H9 (cell line): Measurements from ENCODE around the gene ABCF2. TPM values are rescaled to one million over a fixed set of nuclear protein-coding genes. Genes with fewer than 3 reads are reported as not detected.

Experiments used
- DNase-seq: peaks from one replicate; pipeline ENCODE4 v3.0.0-alpha.2; 2017
- H2AFZ ChIP-seq: one replicate; pipeline ENCODE4 v1.6.1; 2013; ENCODE audit warnings: mild to moderate bottlenecking, low read length, control low read depth, moderate library complexity
- H2AK5ac ChIP-seq: 2 replicates; pipeline ENCODE4 v1.6.1; 2013; ENCODE audit warnings: low read length, control low read depth, mixed read lengths; ENCODE audit not compliant: insufficient read length
- H2BK120ac ChIP-seq: one replicate; pipeline ENCODE4 v1.6.1; 2013; ENCODE audit warnings: low read depth, mild to moderate bottlenecking, low read length, control low read depth, inconsistent platforms; ENCODE audit not compliant: poor library complexity, severe bottlenecking
- H2BK12ac ChIP-seq: 2 replicates; pipeline ENCODE4 v1.6.1; 2013; ENCODE audit warnings: low read length, control low read depth, mixed read lengths, low read depth; ENCODE audit not compliant: insufficient read length
- H2BK15ac ChIP-seq: 2 replicates; pipeline ENCODE4 v1.6.1; 2013; ENCODE audit warnings: low read depth, low read length, control low read depth
- H2BK20ac ChIP-seq: one replicate; pipeline ENCODE4 v1.6.1; 2013; ENCODE audit warnings: low read depth, mild to moderate bottlenecking, low read length, control low read depth, inconsistent platforms; ENCODE audit not compliant: poor library complexity, severe bottlenecking
- H2BK5ac ChIP-seq: 2 replicates; pipeline ENCODE4 v1.6.1; 2013; ENCODE audit warnings: low read length, control low read depth, mixed read lengths; ENCODE audit not compliant: insufficient read length
- H3K14ac ChIP-seq: 2 replicates; pipeline ENCODE4 v1.6.1; 2013; ENCODE audit warnings: low read length, control low read depth; ENCODE audit not compliant: insufficient read depth
- H3K18ac ChIP-seq: 2 replicates; pipeline ENCODE4 v1.6.1; 2013; ENCODE audit warnings: low read depth, mild to moderate bottlenecking, mixed read lengths, low read length, control low read depth; ENCODE audit not compliant: insufficient read length
- H3K23ac ChIP-seq: 2 replicates; pipeline ENCODE4 v1.6.1; 2013; ENCODE audit warnings: low read length, control low read depth, mixed read lengths, low read depth; ENCODE audit not compliant: insufficient read length
- H3K23me2 ChIP-seq: 2 replicates; pipeline ENCODE4 v1.6.1; 2013; ENCODE audit warnings: low read depth, mild to moderate bottlenecking, mixed read lengths, low read length, control low read depth; ENCODE audit not compliant: insufficient read length, poor library complexity, severe bottlenecking
- H3K27ac ChIP-seq: 2 replicates; pipeline ENCODE4 v1.5.1; 2013; ENCODE audit warnings: low read length, control low read depth, mixed read lengths, low read depth; ENCODE audit not compliant: insufficient read length
- H3K27me3 ChIP-seq: 2 replicates; pipeline ENCODE4 v1.6.1; 2013; ENCODE audit warnings: low read length, control low read depth, inconsistent platforms; ENCODE audit not compliant: insufficient read depth
- H3K4ac ChIP-seq: 2 replicates; pipeline ENCODE4 v1.6.1; 2013; ENCODE audit warnings: low read depth, mild to moderate bottlenecking, control low read depth, inconsistent platforms, low read length, moderate library complexity
- H3K4me1 ChIP-seq: 2 replicates; pipeline ENCODE4 v1.6.1; 2013; ENCODE audit warnings: low read length, control low read depth, inconsistent platforms; ENCODE audit not compliant: insufficient read depth
- H3K4me2 ChIP-seq: 2 replicates; pipeline ENCODE4 v1.6.1; 2013; ENCODE audit warnings: low read length, control low read depth, mixed read lengths; ENCODE audit not compliant: insufficient read length, insufficient read depth
- H3K56ac ChIP-seq: 2 replicates; pipeline ENCODE4 v1.6.1; 2013; ENCODE audit warnings: low read depth, mild to moderate bottlenecking, mixed read lengths, low read length, control low read depth; ENCODE audit not compliant: insufficient read length
- H3K79me1 ChIP-seq: 2 replicates; pipeline ENCODE4 v1.6.1; 2013; ENCODE audit warnings: low read depth, mild to moderate bottlenecking, moderate library complexity, low read length, control low read depth, inconsistent platforms; ENCODE audit not compliant: insufficient read depth, poor library complexity, severe bottlenecking
- H3K79me2 ChIP-seq: 2 replicates; pipeline ENCODE4 v1.6.1; 2013; ENCODE audit warnings: low read length, control low read depth, inconsistent platforms; ENCODE audit not compliant: insufficient read depth
- H3K9ac ChIP-seq: 2 replicates; pipeline ENCODE4 v1.6.1; 2013; ENCODE audit warnings: low read length, control low read depth, mixed read lengths; ENCODE audit not compliant: insufficient read length; ENCODE audit errors: extremely low read depth
- H3K9me3 ChIP-seq: one replicate; pipeline ENCODE4 v1.6.1; 2013; ENCODE audit warnings: low read depth, low read length, inconsistent platforms; ENCODE audit not compliant: control insufficient read depth
- H3T11ph ChIP-seq: one replicate; pipeline ENCODE4 v1.6.1; 2013; ENCODE audit warnings: mild to moderate bottlenecking, low read length, control low read depth, inconsistent platforms
- H4K20me1 ChIP-seq: one replicate; pipeline ENCODE4 v1.6.1; 2013; ENCODE audit not compliant: control insufficient read depth, insufficient read length, insufficient read depth
- H4K5ac ChIP-seq: 2 replicates; pipeline ENCODE4 v1.6.1; 2013; ENCODE audit warnings: low read depth, mild to moderate bottlenecking, mixed read lengths, low read length, control low read depth; ENCODE audit not compliant: insufficient read length
- H4K8ac ChIP-seq: replicated peaks from 2 replicates; pipeline ENCODE4 v1.6.1; 2013; ENCODE audit warnings: low read length, control low read depth, mixed read lengths, low read depth; ENCODE audit not compliant: insufficient read length
- H4K91ac ChIP-seq: 2 replicates; pipeline ENCODE4 v1.6.1; 2013; ENCODE audit warnings: low read depth, mild to moderate bottlenecking, moderate library complexity, mixed read lengths, low read length, control low read depth; ENCODE audit not compliant: insufficient read length
- H3K27ac Mint-ChIP-seq, 3 experiments: 2 replicates in 2 of 3; 3 replicates in 1 of 3; pipeline ENCODE4 v1.8.0; 2020 to 2021; ENCODE audit warnings: mixed read lengths in 3 of 3, mild to moderate bottlenecking in 1 of 3, moderate library complexity in 1 of 3
- H3K27me3 Mint-ChIP-seq: 2 replicates; pipeline ENCODE4 v1.8.0; 2021; ENCODE audit warnings: low read depth, mild to moderate bottlenecking, moderate library complexity, mixed read lengths
- H3K36me3 Mint-ChIP-seq, 3 experiments: 2 replicates in 2 of 3; 3 replicates in 1 of 3; pipeline ENCODE4 v1.8.0; 2020 to 2021; ENCODE audit warnings: low read depth in 3 of 3, mixed read lengths in 3 of 3; ENCODE audit not compliant: insufficient read depth in 1 of 3
- H3K4me1 Mint-ChIP-seq, 2 experiments: 2 replicates each; pipeline ENCODE4 v1.8.0; 2020; ENCODE audit warnings: mixed read lengths in 2 of 2
- H3K4me3 Mint-ChIP-seq, 2 experiments: 2 replicates in 1 of 2; 3 replicates in 1 of 2; pipeline ENCODE4 v1.8.0; 2020 to 2021; ENCODE audit warnings: mild to moderate bottlenecking in 2 of 2, mixed read lengths in 2 of 2, moderate library complexity in 1 of 2
- H3K9me3 Mint-ChIP-seq, 2 experiments: 2 replicates in 1 of 2; 3 replicates in 1 of 2; pipeline ENCODE4 v1.8.0; 2020; ENCODE audit warnings: mild to moderate bottlenecking in 2 of 2, mixed read lengths in 2 of 2, moderate library complexity in 1 of 2
- CTCF ChIP-seq: fragments of 200-600 bp; sonication (generic); conservative IDR thresholded peaks from 3 replicates; pipeline ENCODE4 v1.8.0; 2021; ENCODE audit warnings: antibody characterized with exemption, mild to moderate bottlenecking
- WGBS: extraction: QIAGEN DNeasy Blood & Tissue Kit; methylation state at CpG from one replicate; pipeline ENCODE4 v1.1.7; 2013; ENCODE audit warnings: missing lambda C conversion rate, low lambda C conversion rate, mixed read lengths; ENCODE audit not compliant: insufficient read length; ENCODE audit errors: extremely low coverage; 5-methylcytosine and 5-hydroxymethylcytosine counted together
- total RNA-seq: library from RNA; stranded (reverse); gene quantifications from 2 replicates; pipeline ENCODE4 v1.2.1, GENCODE V29; 2021

The ABCF2 gene
- total RNA-seq, 1 experiment from 2014 or later: 70.1 TPM

- no peak overlapping the region for H3T11ph ChIP-seq
- H3K79me1 ChIP-seq: no peaks in the 10 kb centered on the region
- no peaks in the 10 kb centered on the region for H3K79me2 ChIP-seq
- no peaks in the 10 kb centered on the region for H4K20me1 ChIP-seq
- no peaks in the 10 kb centered on the region for H3K23me2 ChIP-seq
- Mint-ChIP-seq H3K27ac (no peak overlapping the region), H3K36me3 (no peaks in the 10 kb centered on the region), H3K9me3 (no peaks in the 10 kb centered on the region), H3K27me3 (peaks cover 30% of the 10 kb centered on the region), H3K4me1 (no peaks in the 10 kb centered on the region), H3K4me3 (no peak overlapping the region)
- H3K14ac ChIP-seq: no peak overlapping the region
- H3K4ac ChIP-seq: no peak overlapping the region
- no peak overlapping the region for H3K23ac ChIP-seq
- H2BK15ac ChIP-seq: no peak overlapping the region
- H4K8ac ChIP-seq: no peak overlapping the region
- H3K27me3 ChIP-seq: no peaks in the 10 kb centered on the region; the same call in 1 of the 2 replicates
- H2BK5ac ChIP-seq: no peak overlapping the region
- no peak overlapping the region for H3K18ac ChIP-seq
- H2AFZ ChIP-seq: no peak overlapping the region
- H2AK5ac ChIP-seq: no peak overlapping the region
- H4K91ac ChIP-seq: no peak overlapping the region
- H3K27ac ChIP-seq: no peak overlapping the region
- no peaks in the 10 kb centered on the region for H3K9me3 ChIP-seq
- H3K4me2 ChIP-seq: no peak overlapping the region
- no peak overlapping the region for H4K5ac ChIP-seq
- no peak overlapping the region for H3K56ac ChIP-seq
- no CpG with 5 or more reads among the region's 23 CpGs for WGBS
- no peak overlapping the region for H3K9ac ChIP-seq
- H2BK20ac ChIP-seq: no peak overlapping the region
- no peak for TF ChIP-seq CTCF
- no peak overlapping the region for H2BK120ac ChIP-seq
- no peaks in the 10 kb centered on the region; the same call in 1 of the 2 replicates for H3K4me1 ChIP-seq
- DNase-seq: no peak
- no peak overlapping the region for H2BK12ac ChIP-seq
Observed at GRCh38 chr7:151192002-151192539, 34.9 kb downstream of the ABCF2 start.
